ENCODE results near the gene C20orf173. TPM values are rescaled to one million over a fixed set of nuclear protein-coding genes. Genes with fewer than 3 reads are reported as not detected.

The C20orf173 gene
- total and polyA plus RNA-seq, 2 of the 13 experiments (the other 11 are each of a cell fraction or from before 2014, with no cell fraction given) = not detected

- H3K9me3 ChIP-seq (ENCODE audit: low read length) = no peaks in the 10 kb centered on the region
- 64% methylated on average over 8 of the region's 8 CpGs for WGBS (ENCODE audit: low lambda C conversion rate)
- no peak overlapping the region for H3K4me3 ChIP-seq (replicated peaks in 1 of 3; ENCODE audit: insufficient read depth in 1 of 3, low read depth in 2 of 3, low read length in 3 of 3)
- H3K4me2 ChIP-seq (ENCODE audit: low read depth, low read length) = peak overlapping the region; percentile 10; the same call in 1 of the 2 replicates
- no peak for FAIRE-seq
- H3K36me3 ChIP-seq (replicated peaks in 1 of 2; ENCODE audit: control insufficient read depth in 1 of 2, insufficient read depth in 2 of 2, low read length in 2 of 2) = no peaks in the 10 kb centered on the region
- intact Hi-C loops (cut with micrococcal nuclease; ENCODE audit: unreplicated experiment) (no loop called here), in situ Hi-C loops (cut with HindIII; ENCODE audit: extremely low pct_ligation_motif_present, low pct_unique_long_range_greater_than_20kb) (no loop called here)
- no TSS peak for BruUV-seq (replicated peaks)
- H3K27me3 ChIP-seq (ENCODE audit: control insufficient read depth in 1 of 2, insufficient read depth in 2 of 2, low read length in 2 of 2) = peaks cover 0 to 5% of the 10 kb centered on the region in 2 experiments; a peak in 2 of 5 replicates
- peak; percentile 55 for DNase-seq (ENCODE audit: low spot score)
- ChIA-PET POLR2A (interaction anchor here (0.8 to 1.5 kb wide), 5 partner anchors 37 to 164 kb away, joined by 3 to 5 read pairs (median 4); partner anchors contain the start of genes ERGIC3 and RBM39), CTCF (ENCODE audit: low intra/inter-chr PET ratio, low total read pairs) (no interaction called here)
- peaks cover 23% of the 10 kb centered on the region for H3K4me1 ChIP-seq (ENCODE audit: insufficient read depth, low read length)
- H3K79me2 ChIP-seq (ENCODE audit: insufficient read depth, low read length) = no peaks in the 10 kb centered on the region
- ATAC-seq = peak; percentile 15; the same call in 1 of the 3 replicates
- H2AFZ ChIP-seq (ENCODE audit: low read length) = no peak overlapping the region
- H3K9ac ChIP-seq (ENCODE audit: insufficient read depth, low read depth, low read length) = no peak overlapping the region
- H3K27ac ChIP-seq (ENCODE audit: extremely low read length, insufficient read depth, low read length) = no peak overlapping the region
- no peaks in the 10 kb centered on the region for H4K20me1 ChIP-seq (ENCODE audit: insufficient read depth, low read length)
- peak; percentile 93 for TF ChIP-seq ZNF441 (CRISPR knock-in tag; IDR thresholded peaks at IDR 0.05; ENCODE audit: borderline replicate concordance)
- TF ChIP-seq CENPX (CRISPR knock-in tag; IDR thresholded peaks at IDR 0.05) = no peak
- TF ChIP-seq ZNF687 (CRISPR knock-in tag; IDR thresholded peaks at IDR 0.05) = peak; percentile 2; the same call in 1 of the 2 replicates
- peak; percentile 95 for TF ChIP-seq CEBPB (IDR thresholded peaks at IDR 0.05; ENCODE audit: borderline replicate concordance, low read depth, low read length)
- TF ChIP-seq ZNF770 (CRISPR knock-in tag; IDR thresholded peaks at IDR 0.05) = peak; percentile 98
- no peak for TF ChIP-seq CENPT (CRISPR knock-in tag; IDR thresholded peaks at IDR 0.05; ENCODE audit: low read depth)
- TF ChIP-seq CEBPG (CRISPR knock-in tag; IDR thresholded peaks at IDR 0.05) = peak; percentile 82
- TF ChIP-seq, protein P1, sequence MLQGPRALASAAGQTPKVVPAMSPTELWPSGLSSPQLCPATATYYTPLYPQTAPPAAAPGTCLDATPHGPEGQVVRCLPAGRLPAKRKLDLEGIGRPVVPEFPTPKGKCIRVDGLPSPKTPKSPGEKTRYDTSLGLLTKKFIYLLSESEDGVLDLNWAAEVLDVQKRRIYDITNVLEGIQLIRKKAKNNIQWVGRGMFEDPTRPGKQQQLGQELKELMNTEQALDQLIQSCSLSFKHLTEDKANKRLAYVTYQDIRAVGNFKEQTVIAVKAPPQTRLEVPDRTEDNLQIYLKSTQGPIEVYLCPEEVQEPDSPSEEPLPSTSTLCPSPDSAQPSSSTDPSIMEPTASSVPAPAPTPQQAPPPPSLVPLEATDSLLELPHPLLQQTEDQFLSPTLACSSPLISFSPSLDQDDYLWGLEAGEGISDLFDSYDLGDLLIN (CRISPR knock-in tag; IDR thresholded peaks at IDR 0.05; ENCODE audit: borderline replicate concordance) = no peak
- TF ChIP-seq JUN (CRISPR knock-in tag; IDR thresholded peaks at IDR 0.05) = peak; percentile 69; the same call in 1 of the 2 replicates
- TF ChIP-seq, protein P2, sequence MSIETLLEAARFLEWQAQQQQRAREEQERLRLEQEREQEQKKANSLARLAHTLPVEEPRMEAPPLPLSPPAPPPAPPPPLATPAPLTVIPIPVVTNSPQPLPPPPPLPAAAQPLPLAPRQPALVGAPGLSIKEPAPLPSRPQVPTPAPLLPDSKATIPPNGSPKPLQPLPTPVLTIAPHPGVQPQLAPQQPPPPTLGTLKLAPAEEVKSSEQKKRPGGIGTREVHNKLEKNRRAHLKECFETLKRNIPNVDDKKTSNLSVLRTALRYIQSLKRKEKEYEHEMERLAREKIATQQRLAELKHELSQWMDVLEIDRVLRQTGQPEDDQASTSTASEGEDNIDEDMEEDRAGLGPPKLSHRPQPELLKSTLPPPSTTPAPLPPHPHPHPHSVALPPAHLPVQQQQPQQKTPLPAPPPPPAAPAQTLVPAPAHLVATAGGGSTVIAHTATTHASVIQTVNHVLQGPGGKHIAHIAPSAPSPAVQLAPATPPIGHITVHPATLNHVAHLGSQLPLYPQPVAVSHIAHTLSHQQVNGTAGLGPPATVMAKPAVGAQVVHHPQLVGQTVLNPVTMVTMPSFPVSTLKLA (IDR thresholded peaks at IDR 0.05) = no peak
- 0 out of 2 replicates have a peak, but pooled peaks have one; percentile 50 for TF ChIP-seq RCOR2 (CRISPR knock-in tag; IDR thresholded peaks at IDR 0.05)
- TF ChIP-seq NKX3-1 (CRISPR knock-in tag; IDR thresholded peaks at IDR 0.05) = no peak
- TF ChIP-seq, protein P3, sequence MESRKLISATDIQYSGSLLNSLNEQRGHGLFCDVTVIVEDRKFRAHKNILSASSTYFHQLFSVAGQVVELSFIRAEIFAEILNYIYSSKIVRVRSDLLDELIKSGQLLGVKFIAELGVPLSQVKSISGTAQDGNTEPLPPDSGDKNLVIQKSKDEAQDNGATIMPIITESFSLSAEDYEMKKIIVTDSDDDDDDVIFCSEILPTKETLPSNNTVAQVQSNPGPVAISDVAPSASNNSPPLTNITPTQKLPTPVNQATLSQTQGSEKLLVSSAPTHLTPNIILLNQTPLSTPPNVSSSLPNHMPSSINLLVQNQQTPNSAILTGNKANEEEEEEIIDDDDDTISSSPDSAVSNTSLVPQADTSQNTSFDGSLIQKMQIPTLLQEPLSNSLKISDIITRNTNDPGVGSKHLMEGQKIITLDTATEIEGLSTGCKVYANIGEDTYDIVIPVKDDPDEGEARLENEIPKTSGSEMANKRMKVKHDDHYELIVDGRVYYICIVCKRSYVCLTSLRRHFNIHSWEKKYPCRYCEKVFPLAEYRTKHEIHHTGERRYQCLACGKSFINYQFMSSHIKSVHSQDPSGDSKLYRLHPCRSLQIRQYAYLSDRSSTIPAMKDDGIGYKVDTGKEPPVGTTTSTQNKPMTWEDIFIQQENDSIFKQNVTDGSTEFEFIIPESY (CRISPR knock-in tag; IDR thresholded peaks at IDR 0.05) = 0 out of 2 replicates have a peak, but pooled peaks have one; percentile 4
- peak; percentile 88; the same call in 1 of the 2 replicates for TF ChIP-seq KDM1A (CRISPR knock-in tag; IDR thresholded peaks at IDR 0.05)
These were observed 49.0 kb upstream of the C20orf173 start for GRCh38 chr20:35578469-35578868.
